Esophagus squamous epithelium (tissue), 5 donors: ENCODE data around the gene TPM3. TPM values are rescaled to one million over a fixed set of nuclear protein-coding genes. Genes with fewer than 3 reads are reported as not detected.
A peak's percentile ranks its signal among the peaks of the same experiment; 100 is the strongest.

Experiments
- DNase-seq: peaks from one replicate; lab custom pipeline; 2025; lab: John Stamatoyannopoulos, UW
- H3K27ac ChIP-seq, 4 donors: fragments of 200-600 bp; sonication (generic); one replicate each; pipeline ENCODE4 v1.5.1; 2016 to 2019; ENCODE audit warnings: mild to moderate bottlenecking in 1 of 4
- H3K27me3 ChIP-seq, 4 donors: fragments of 200-600 bp; sonication (generic); 1 replicate in 3 of 4; 2 replicates in 1 of 4; pipeline versions ENCODE4 v1.5.1 to v1.6.0; 2017 to 2021; ENCODE audit warnings: antibody characterized with exemption in 1 of 4
- H3K36me3 ChIP-seq, 3 donors: fragments of 200-600 bp; sonication (generic); one replicate each; pipeline ENCODE4 v1.5.1; 2016 to 2019
- H3K4me1 ChIP-seq, 3 donors: fragments of 200-600 bp; sonication (generic); one replicate each; pipeline ENCODE4 v1.5.1; 2017 to 2019
- H3K4me3 ChIP-seq, 4 donors: fragments of 200-600 bp; sonication (generic); 1 replicate in 3 of 4; 2 replicates in 1 of 4; pipeline ENCODE4 v1.5.1; 2016 to 2019; ENCODE audit warnings: mild to moderate bottlenecking in 2 of 4, moderate library complexity in 1 of 4
- H3K9me3 ChIP-seq, 3 donors: fragments of 200-600 bp; sonication (generic); one replicate each; pipeline ENCODE4 v1.5.1; 2016 to 2019
- POLR2A ChIP-seq, 4 donors: fragments of 450-650 bp; IDR thresholded peaks; one replicate each; pipeline ENCODE4 v1.6.1; 2017; ENCODE audit warnings: antibody characterized with exemption in 4 of 4, mild to moderate bottlenecking in 4 of 4, moderate library complexity in 3 of 4
- WGBS, 2 donors: methylation state at CpG; one replicate each; pipeline ENCODE4 v1.1.5; 2018; 5-methylcytosine and 5-hydroxymethylcytosine counted together
- intact Hi-C: fragments of 100-400 bp; cut with DNase I; formaldehyde crosslinking; loops from one replicate; pipeline ENCODE4 v1.15.0; 2022
- total RNA-seq, 4 donors: library from RNA; depleted of rRNA; stranded (reverse); fragments of >200 nt; gene quantifications; one replicate each; pipeline ENCODE4 v1.1.0, GENCODE V29; 2016
- TF ChIP-seq, protein P1 (sequence below), 6 experiments: fragments of 450-650 bp in 4 of 6; fragments of 200-600 bp in 2 of 6; sonication (generic) in 2 of 6; IDR thresholded peaks; one replicate each; pipeline ENCODE4 v1.5.1; 2016 to 2019; ENCODE audit warnings: antibody characterized with exemption in 6 of 6, mild to moderate bottlenecking in 4 of 6, moderate library complexity in 4 of 6
- donor health status: DM: yes; HTN: yes; CAD: no.

The TPM3 gene
- total RNA-seq, 4 donors from 2014 or later: 216 to 387 (median 316) TPM

- no peak for DNase-seq
- Histone ChIP-seq H3K4me3 (no peak overlapping the region), H3K27ac (peak overlapping the region; percentile 2 to 99 (median 69)), H3K4me1 (peaks cover 41 to 79% (median 66%) of the 10 kb centered on the region in 3 donors), H3K36me3 (peaks cover 0 to 45% (median 10%) of the 10 kb centered on the region in 3 donors), H3K9me3 (no peaks in the 10 kb centered on the region), H3K27me3 (no peaks in the 10 kb centered on the region)
- TF ChIP-seq, protein P1, sequence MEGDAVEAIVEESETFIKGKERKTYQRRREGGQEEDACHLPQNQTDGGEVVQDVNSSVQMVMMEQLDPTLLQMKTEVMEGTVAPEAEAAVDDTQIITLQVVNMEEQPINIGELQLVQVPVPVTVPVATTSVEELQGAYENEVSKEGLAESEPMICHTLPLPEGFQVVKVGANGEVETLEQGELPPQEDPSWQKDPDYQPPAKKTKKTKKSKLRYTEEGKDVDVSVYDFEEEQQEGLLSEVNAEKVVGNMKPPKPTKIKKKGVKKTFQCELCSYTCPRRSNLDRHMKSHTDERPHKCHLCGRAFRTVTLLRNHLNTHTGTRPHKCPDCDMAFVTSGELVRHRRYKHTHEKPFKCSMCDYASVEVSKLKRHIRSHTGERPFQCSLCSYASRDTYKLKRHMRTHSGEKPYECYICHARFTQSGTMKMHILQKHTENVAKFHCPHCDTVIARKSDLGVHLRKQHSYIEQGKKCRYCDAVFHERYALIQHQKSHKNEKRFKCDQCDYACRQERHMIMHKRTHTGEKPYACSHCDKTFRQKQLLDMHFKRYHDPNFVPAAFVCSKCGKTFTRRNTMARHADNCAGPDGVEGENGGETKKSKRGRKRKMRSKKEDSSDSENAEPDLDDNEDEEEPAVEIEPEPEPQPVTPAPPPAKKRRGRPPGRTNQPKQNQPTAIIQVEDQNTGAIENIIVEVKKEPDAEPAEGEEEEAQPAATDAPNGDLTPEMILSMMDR (IDR thresholded peaks at IDR 0.05): no peak
- no peak for TF ChIP-seq POLR2A (IDR thresholded peaks at IDR 0.05)
- intact Hi-C loops: no loop called here
- WGBS, 2 donors: 62 to 67% methylated on average over 8 to 9 of the region's 10 CpGs
Observed at GRCh38 chr1:154178911-154179811, 12.7 kb downstream of the TPM3 start.

- 40 to 53% methylated on average over 2 of the region's 2 CpGs for WGBS, 2 donors
- H3K27ac ChIP-seq: peak overlapping the region in 2 of 4 donors; percentile 97 to 99
- intact Hi-C loops: no loop called here
- no peaks in the 10 kb centered on the region for H3K9me3 ChIP-seq
- H3K36me3 ChIP-seq: peaks cover 4 to 57% (median 16%) of the 10 kb centered on the region in 3 donors
- peaks cover 41 to 71% (median 61%) of the 10 kb centered on the region in 3 donors for H3K4me1 ChIP-seq
- TF ChIP-seq, protein P1 (IDR thresholded peaks at IDR 0.05): no peak
- TF ChIP-seq POLR2A (IDR thresholded peaks at IDR 0.05): no peak
- no peak overlapping the region for H3K4me3 ChIP-seq
- no peaks in the 10 kb centered on the region for H3K27me3 ChIP-seq
- DNase-seq: no peak
Observed at GRCh38 chr1:154178013-154178412, 13.9 kb downstream of the TPM3 start.

GRCh38 chr1:154176337-154176736 is 15.6 kb downstream of the TPM3 start:
- TF ChIP-seq, protein P1 (IDR thresholded peaks at IDR 0.05): no peak
- no peak for TF ChIP-seq POLR2A (IDR thresholded peaks at IDR 0.05)
- Histone ChIP-seq H3K36me3 (peaks cover 8 to 73% (median 33%) of the 10 kb centered on the region in 3 donors), H3K9me3 (no peaks in the 10 kb centered on the region), H3K27me3 (no peaks in the 10 kb centered on the region), H3K27ac (peak overlapping the region; percentile 29 to 60 (median 51)), H3K4me1 (peaks cover 36 to 60% (median 57%) of the 10 kb centered on the region in 3 donors), H3K4me3 (no peak overlapping the region)
- WGBS, 2 donors: 28 to 30% methylated on average over 2 of the region's 2 CpGs
- intact Hi-C loops: no loop called here
- DNase-seq: no peak

DNA sequence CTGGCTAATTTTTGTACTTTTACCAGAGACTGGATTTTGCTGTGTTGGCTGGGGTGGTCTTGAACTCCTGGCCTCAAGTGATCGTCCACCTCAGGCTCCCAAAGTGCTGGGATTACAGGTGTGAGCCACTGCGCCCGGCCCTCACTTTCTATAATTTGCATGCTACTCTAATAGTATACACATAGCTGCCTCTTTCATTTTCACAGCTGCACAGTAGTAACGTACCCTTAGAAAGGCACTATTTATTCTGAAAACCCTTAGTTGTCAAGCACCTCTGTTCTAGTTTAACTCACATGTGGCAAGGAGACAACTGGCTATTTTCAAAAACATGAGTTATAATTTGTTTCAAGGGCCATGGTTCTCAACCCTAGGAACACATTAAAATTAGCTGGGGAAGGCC is 17.2 kb downstream of the TPM3 start:
- TF ChIP-seq, protein P1 (IDR thresholded peaks at IDR 0.05): no peak
- TF ChIP-seq POLR2A (IDR thresholded peaks at IDR 0.05): no peak
- intact Hi-C loops: no loop called here
- no peak overlapping the region for H3K4me3 ChIP-seq
- no peak overlapping the region for H3K27ac ChIP-seq
- H3K27me3 ChIP-seq: no peaks in the 10 kb centered on the region
- peaks cover 20 to 79% (median 48%) of the 10 kb centered on the region in 3 donors for H3K36me3 ChIP-seq
- 76 to 93% methylated on average over 4 of the region's 4 CpGs for WGBS, 2 donors
- no peaks in the 10 kb centered on the region for H3K9me3 ChIP-seq
- DNase-seq: no peak
- H3K4me1 ChIP-seq: peaks cover 25 to 43% (median 40%) of the 10 kb centered on the region in 3 donors

DNA sequence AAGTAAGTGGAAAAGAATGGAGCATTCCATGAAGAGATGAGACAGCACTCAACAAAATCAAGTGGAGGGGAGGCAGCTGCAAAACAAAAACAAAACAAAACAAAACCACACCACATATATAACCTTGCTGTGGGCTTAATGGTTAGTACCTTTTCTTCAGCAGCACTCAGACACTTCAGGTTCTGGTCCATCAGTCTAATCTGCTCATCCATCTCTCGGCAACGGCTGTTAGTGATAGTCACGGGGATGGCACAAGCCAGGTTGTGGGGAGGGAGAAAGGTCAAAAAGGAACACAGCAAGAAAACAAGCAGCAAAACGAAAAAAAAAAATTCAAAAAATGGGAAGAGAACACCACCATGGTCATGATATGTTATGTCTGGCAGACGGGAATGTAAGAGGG is 20.0 kb downstream of the TPM3 start:
- Histone ChIP-seq H3K27me3 (no peaks in the 10 kb centered on the region), H3K9me3 (no peaks in the 10 kb centered on the region), H3K4me3 (no peak overlapping the region), H3K36me3 (peaks cover 24 to 94% (median 58%) of the 10 kb centered on the region in 3 donors), H3K27ac (no peak overlapping the region), H3K4me1 (peaks cover 7 to 15% (median 13%) of the 10 kb centered on the region in 3 donors)
- intact Hi-C loops: no loop called here
- WGBS, 2 donors: 83 to 85% methylated on average over 5 of the region's 5 CpGs
- TF ChIP-seq, protein P1 (IDR thresholded peaks at IDR 0.05): no peak
- TF ChIP-seq POLR2A (IDR thresholded peaks at IDR 0.05): no peak
- no peak for DNase-seq
